GM12801 (cell line): Measurements from ENCODE around the gene AFP.

ENCODE experiments used
- CTCF ChIP-seq: IDR thresholded peaks from one replicate; pipeline ENCODE4 v1.5.1; 2011; ENCODE audit warnings: control low read depth; ENCODE audit not compliant: insufficient read length; ENCODE audit errors: extremely low read depth

AFP gene

GRCh38 chr4:73448448-73449203 lies 12.6 kb downstream of the AFP start:
- TF ChIP-seq CTCF = no peak

GRCh38 chr4:73450398-73451004 lies 14.5 kb downstream of the AFP start:
- TF ChIP-seq CTCF = no peak

- TF ChIP-seq CTCF = no peak
Measured at GRCh38 chr4:73451404-73451803, 15.4 kb downstream of the AFP start.

- no peak for TF ChIP-seq CTCF
Measured at GRCh38 chr4:73451981-73452747, 16.1 kb downstream of the AFP start.

- TF ChIP-seq CTCF = no peak
Measured at GRCh38 chr4:73452953-73453700, 17.1 kb downstream of the AFP start.

- no peak for TF ChIP-seq CTCF
Measured at GRCh38 chr4:73453701-73454005, 17.6 kb downstream of the AFP start.

- TF ChIP-seq CTCF = no peak
Measured at GRCh38 chr4:73454920-73455319, 18.9 kb downstream of the AFP start.
